ENCODE data around the gene SORCS1.

DNA sequence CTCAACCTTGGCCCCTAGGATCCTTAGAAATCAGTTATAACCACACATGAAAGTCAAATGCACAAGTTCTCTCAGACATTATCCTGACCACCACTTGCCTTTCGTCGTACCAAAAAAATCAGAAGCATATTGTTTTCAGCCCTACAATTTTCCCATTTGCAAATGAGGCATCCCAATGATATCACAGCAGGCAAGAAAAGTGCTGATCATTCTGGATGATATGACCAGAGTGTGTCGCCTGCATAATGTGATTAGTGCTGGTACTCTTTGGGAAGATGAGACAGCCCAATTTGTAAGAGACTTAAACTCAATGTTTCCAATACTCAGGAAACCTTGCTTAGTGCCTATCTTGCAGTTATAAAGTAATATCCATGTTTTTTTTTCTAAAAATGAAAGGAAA, 168.0 kb downstream of the SORCS1 start:
- TF ChIP-seq, protein P1, sequence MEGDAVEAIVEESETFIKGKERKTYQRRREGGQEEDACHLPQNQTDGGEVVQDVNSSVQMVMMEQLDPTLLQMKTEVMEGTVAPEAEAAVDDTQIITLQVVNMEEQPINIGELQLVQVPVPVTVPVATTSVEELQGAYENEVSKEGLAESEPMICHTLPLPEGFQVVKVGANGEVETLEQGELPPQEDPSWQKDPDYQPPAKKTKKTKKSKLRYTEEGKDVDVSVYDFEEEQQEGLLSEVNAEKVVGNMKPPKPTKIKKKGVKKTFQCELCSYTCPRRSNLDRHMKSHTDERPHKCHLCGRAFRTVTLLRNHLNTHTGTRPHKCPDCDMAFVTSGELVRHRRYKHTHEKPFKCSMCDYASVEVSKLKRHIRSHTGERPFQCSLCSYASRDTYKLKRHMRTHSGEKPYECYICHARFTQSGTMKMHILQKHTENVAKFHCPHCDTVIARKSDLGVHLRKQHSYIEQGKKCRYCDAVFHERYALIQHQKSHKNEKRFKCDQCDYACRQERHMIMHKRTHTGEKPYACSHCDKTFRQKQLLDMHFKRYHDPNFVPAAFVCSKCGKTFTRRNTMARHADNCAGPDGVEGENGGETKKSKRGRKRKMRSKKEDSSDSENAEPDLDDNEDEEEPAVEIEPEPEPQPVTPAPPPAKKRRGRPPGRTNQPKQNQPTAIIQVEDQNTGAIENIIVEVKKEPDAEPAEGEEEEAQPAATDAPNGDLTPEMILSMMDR (IDR thresholded peaks at IDR 0.05), result no peak
- TF ChIP-seq ZFX (IDR thresholded peaks at IDR 0.05; ENCODE audit: borderline replicate concordance), result no peak
